ENCODE measurements around the gene LRRC41. TPM values are rescaled to one million over a fixed set of nuclear protein-coding genes. Genes with fewer than 3 reads are reported as not detected.
"Not testable (repeated sequence)": the region's sequence is repeated elsewhere in the genome, so short reads cannot be mapped to it uniquely, and the experiment has no call there.

LRRC41 gene
- total and polyA plus RNA-seq, 2 experiments from 2014 or later: 20.1 to 69.4 TPM

DNA sequence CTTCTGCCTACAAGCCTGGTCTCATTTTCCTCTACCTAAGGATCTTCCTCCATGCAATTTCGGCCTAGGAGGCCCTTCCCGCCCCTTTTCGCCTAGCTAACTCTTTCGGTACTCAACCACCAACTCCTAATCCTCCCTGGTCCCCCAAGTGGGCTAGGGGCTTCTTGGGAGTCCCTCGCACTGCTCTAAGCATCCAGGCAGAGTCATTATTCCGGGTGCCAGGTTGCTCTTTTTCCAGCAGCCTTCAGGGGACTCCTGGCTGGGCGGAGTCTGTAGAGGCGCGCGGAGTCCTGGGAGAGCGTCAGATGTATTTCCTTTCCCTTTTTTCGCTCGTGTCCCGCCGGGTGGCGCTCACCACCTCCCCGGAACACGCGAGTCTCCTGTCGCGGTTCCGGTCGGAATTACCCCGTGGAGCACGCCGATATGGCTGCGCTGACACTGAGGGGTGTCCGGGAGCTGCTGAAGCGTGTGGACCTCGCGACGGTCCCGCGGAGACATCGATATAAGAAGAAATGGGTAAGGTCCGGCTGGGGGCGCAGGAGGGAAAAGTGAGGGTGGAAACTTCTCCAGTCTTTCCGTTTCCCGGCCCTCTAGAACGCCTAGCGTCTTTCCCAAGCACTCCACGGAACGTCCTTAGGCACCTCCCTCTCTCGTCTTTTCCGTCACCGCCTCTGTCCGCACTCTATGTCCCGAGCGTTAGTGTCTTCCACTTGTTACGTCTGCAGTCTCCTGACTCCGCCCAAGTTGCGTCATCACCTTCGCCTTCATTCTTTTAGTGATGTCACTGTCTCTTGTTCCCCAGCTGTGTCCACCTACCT lies 37.2 kb upstream of the LRRC41 start, which contains the start of gene NSUN4:
NSUN4 (plus strand) TSS at position 404 of the 818 bp plus-strand sequence; CDS start at position 424, 20 bp downstream.
- H3K4me1 ChIP-seq (ENCODE audit: insufficient read depth): peaks cover 14% of the 10 kb centered on the region
- H3K27me3 Mint-ChIP-seq (ENCODE audit: insufficient read depth, low read depth, poor library complexity): peaks cover 13% of the 10 kb centered on the region
- peak within 1 kb of the TSS; percentile 81 for H3K4me3 ChIP-seq
- H3K4me3 Mint-ChIP-seq: peak within 1 kb of the TSS; percentile 92
- H3K36me3 Mint-ChIP-seq (ENCODE audit: low read depth): peaks cover 30% of the 10 kb centered on the region
- H4K20me1 ChIP-seq (replicated peaks; ENCODE audit: insufficient read depth): no peaks in the 10 kb centered on the region
- H3F3A ChIP-seq (replicated peaks; ENCODE audit: low read depth): peaks cover 11% of the 10 kb centered on the region
- H3K4me1 Mint-ChIP-seq: peaks cover 18% of the 10 kb centered on the region; the same call in 2 of the 3 replicates
- H2AFZ ChIP-seq: peak within 1 kb of the TSS; percentile 85
- H3K27ac Mint-ChIP-seq: peak within 1 kb of the TSS; percentile 99
- no peaks in the 10 kb centered on the region for H3K27me3 ChIP-seq (ENCODE audit: insufficient read depth)
- H3K9me3 Mint-ChIP-seq: no peaks in the 10 kb centered on the region
- peak within 1 kb of the TSS; percentile 84 for H3K4me2 ChIP-seq
- H3K36me3 ChIP-seq (ENCODE audit: insufficient read depth): peaks cover 13% of the 10 kb centered on the region; the same call in 1 of the 2 replicates
- peak; percentile 95 for ATAC-seq
- TF ChIP-seq JUNB (IDR thresholded peaks at IDR 0.05; ENCODE audit: unreplicated experiment) (no peak), EZH2 (IDR thresholded peaks at IDR 0.05; ENCODE audit: low read depth, unreplicated experiment) (no peak), POLR2AphosphoS5 (IDR thresholded peaks at IDR 0.05; ENCODE audit: low read depth) (peak; percentile 90), CREB1 (CRISPR knock-in tag; IDR thresholded peaks at IDR 0.05; ENCODE audit: low read depth) (peak; percentile 95)
- TF ChIP-seq, protein P1, sequence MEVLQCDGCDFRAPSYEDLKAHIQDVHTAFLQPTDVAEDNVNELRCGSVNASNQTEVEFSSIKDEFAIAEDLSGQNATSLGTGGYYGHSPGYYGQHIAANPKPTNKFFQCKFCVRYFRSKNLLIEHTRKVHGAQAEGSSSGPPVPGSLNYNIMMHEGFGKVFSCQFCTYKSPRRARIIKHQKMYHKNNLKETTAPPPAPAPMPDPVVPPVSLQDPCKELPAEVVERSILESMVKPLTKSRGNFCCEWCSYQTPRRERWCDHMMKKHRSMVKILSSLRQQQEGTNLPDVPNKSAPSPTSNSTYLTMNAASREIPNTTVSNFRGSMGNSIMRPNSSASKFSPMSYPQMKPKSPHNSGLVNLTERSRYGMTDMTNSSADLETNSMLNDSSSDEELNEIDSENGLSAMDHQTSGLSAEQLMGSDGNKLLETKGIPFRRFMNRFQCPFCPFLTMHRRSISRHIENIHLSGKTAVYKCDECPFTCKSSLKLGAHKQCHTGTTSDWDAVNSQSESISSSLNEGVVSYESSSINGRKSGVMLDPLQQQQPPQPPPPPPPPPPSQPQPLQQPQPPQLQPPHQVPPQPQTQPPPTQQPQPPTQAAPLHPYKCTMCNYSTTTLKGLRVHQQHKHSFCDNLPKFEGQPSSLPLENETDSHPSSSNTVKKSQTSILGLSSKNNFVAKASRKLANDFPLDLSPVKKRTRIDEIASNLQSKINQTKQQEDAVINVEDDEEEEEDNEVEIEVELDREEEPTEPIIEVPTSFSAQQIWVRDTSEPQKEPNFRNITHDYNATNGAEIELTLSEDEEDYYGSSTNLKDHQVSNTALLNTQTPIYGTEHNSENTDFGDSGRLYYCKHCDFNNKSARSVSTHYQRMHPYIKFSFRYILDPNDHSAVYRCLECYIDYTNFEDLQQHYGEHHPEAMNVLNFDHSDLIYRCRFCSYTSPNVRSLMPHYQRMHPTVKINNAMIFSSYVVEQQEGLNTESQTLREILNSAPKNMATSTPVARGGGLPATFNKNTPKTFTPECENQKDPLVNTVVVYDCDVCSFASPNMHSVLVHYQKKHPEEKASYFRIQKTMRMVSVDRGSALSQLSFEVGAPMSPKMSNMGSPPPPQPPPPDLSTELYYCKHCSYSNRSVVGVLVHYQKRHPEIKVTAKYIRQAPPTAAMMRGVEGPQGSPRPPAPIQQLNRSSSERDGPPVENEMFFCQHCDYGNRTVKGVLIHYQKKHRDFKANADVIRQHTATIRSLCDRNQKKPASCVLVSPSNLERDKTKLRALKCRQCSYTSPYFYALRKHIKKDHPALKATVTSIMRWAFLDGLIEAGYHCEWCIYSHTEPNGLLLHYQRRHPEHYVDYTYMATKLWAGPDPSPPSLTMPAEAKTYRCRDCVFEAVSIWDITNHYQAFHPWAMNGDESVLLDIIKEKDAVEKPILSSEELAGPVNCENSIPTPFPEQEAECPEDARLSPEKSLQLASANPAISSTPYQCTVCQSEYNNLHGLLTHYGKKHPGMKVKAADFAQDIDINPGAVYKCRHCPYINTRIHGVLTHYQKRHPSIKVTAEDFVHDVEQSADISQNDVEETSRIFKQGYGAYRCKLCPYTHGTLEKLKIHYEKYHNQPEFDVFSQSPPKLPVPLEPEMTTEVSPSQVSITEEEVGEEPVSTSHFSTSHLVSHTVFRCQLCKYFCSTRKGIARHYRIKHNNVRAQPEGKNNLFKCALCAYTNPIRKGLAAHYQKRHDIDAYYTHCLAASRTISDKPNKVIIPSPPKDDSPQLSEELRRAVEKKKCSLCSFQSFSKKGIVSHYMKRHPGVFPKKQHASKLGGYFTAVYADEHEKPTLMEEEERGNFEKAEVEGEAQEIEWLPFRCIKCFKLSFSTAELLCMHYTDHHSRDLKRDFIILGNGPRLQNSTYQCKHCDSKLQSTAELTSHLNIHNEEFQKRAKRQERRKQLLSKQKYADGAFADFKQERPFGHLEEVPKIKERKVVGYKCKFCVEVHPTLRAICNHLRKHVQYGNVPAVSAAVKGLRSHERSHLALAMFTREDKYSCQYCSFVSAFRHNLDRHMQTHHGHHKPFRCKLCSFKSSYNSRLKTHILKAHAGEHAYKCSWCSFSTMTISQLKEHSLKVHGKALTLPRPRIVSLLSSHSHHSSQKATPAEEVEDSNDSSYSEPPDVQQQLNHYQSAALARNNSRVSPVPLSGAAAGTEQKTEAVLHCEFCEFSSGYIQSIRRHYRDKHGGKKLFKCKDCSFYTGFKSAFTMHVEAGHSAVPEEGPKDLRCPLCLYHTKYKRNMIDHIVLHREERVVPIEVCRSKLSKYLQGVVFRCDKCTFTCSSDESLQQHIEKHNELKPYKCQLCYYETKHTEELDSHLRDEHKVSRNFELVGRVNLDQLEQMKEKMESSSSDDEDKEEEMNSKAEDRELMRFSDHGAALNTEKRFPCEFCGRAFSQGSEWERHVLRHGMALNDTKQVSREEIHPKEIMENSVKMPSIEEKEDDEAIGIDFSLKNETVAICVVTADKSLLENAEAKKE (CRISPR knock-in tag; IDR thresholded peaks at IDR 0.05): no peak
- TF ChIP-seq, protein P2, sequence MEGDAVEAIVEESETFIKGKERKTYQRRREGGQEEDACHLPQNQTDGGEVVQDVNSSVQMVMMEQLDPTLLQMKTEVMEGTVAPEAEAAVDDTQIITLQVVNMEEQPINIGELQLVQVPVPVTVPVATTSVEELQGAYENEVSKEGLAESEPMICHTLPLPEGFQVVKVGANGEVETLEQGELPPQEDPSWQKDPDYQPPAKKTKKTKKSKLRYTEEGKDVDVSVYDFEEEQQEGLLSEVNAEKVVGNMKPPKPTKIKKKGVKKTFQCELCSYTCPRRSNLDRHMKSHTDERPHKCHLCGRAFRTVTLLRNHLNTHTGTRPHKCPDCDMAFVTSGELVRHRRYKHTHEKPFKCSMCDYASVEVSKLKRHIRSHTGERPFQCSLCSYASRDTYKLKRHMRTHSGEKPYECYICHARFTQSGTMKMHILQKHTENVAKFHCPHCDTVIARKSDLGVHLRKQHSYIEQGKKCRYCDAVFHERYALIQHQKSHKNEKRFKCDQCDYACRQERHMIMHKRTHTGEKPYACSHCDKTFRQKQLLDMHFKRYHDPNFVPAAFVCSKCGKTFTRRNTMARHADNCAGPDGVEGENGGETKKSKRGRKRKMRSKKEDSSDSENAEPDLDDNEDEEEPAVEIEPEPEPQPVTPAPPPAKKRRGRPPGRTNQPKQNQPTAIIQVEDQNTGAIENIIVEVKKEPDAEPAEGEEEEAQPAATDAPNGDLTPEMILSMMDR (conservative IDR thresholded peaks at IDR 0.05; ENCODE audit: low read depth in 2 of 2): peak; percentile 75 to 78
- TF ChIP-seq, protein P3, sequence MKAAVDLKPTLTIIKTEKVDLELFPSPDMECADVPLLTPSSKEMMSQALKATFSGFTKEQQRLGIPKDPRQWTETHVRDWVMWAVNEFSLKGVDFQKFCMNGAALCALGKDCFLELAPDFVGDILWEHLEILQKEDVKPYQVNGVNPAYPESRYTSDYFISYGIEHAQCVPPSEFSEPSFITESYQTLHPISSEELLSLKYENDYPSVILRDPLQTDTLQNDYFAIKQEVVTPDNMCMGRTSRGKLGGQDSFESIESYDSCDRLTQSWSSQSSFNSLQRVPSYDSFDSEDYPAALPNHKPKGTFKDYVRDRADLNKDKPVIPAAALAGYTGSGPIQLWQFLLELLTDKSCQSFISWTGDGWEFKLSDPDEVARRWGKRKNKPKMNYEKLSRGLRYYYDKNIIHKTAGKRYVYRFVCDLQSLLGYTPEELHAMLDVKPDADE (IDR thresholded peaks at IDR 0.05): peak; percentile 46
- no peaks in the 10 kb centered on the region for H3K9me2 ChIP-seq (ENCODE audit: insufficient read depth)
- peaks cover 20% of the 10 kb centered on the region for H3K79me2 ChIP-seq (replicated peaks; ENCODE audit: insufficient read depth)
- peak; percentile 92 for DNase-seq (ENCODE audit: low spot score)
- peak within 1 kb of the TSS; percentile 100 for H3K27ac ChIP-seq (ENCODE audit: low read depth)

DNA sequence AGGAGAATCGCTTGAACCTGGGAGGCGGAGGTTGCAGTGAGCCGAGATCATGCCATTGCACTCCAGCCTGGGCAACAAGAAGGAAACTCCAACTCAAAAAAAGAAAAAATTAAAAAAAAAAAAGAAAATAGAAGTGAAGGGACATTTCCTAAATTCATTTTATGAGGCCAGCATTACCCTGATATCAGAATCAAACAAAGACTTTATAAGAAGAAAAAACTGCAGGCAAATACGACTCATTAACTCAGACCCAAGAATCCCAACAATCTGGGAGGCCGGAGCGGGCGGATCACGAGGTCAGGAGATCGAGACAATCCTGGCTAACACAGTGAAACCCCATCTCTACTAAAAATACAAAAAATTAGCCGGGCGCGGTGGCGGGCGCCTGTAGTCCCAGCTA lies 34.0 kb upstream of the LRRC41 start:
- H3K27me3 Mint-ChIP-seq (ENCODE audit: insufficient read depth, low read depth, poor library complexity); H3K4me3 Mint-ChIP-seq; H3K27ac Mint-ChIP-seq: not testable (repeated sequence)

More for the DNA sequence above, 34.0 kb upstream of the LRRC41 start:
- Histone ChIP-seq H3K4me1 (ENCODE audit: insufficient read depth) (peaks cover 17% of the 10 kb centered on the region), H3K79me2 (replicated peaks; ENCODE audit: insufficient read depth) (peaks cover 13% of the 10 kb centered on the region)
- not testable (repeated sequence) for H3K36me3 Mint-ChIP-seq (ENCODE audit: low read depth); H3K27ac ChIP-seq (ENCODE audit: low read depth); H4K20me1 ChIP-seq (replicated peaks; ENCODE audit: insufficient read depth); H3K9me3 Mint-ChIP-seq; ATAC-seq; H2AFZ ChIP-seq; DNase-seq (ENCODE audit: low spot score); H3K27me3 ChIP-seq (ENCODE audit: insufficient read depth); H3K4me2 ChIP-seq; H3F3A ChIP-seq (replicated peaks; ENCODE audit: low read depth); H3K9me2 ChIP-seq (ENCODE audit: insufficient read depth); H3K4me3 ChIP-seq; H3K36me3 ChIP-seq (ENCODE audit: insufficient read depth)
- H3K4me1 Mint-ChIP-seq: peaks cover 20% of the 10 kb centered on the region; the same call in 2 of the 3 replicates

All from GM23338 (cell line).